Fibroblast of villous mesenchyme (primary cell): ENCODE results near the gene CDRT15. TPM values are rescaled to one million over a fixed set of nuclear protein-coding genes. Genes with fewer than 3 reads are reported as not detected.
"Not testable (repeated sequence)": the region's sequence is repeated elsewhere in the genome, so short reads cannot be mapped to it uniquely, and the experiment has no call there.

ENCODE experiments used
- DNase-seq: peaks from one replicate; pipeline ENCODE4 v3.0.0-alpha.2; 2010; ENCODE audit warnings: low read depth
- H3K4me3 ChIP-seq: 2 replicates; pipeline ENCODE4 v1.5.1; 2011; ENCODE audit warnings: low read depth, mild to moderate bottlenecking, low read length
- CTCF ChIP-seq: IDR thresholded peaks from 2 replicates; pipeline ENCODE4 v1.5.1; 2012; ENCODE audit warnings: low read depth, mild to moderate bottlenecking, low read length; ENCODE audit not compliant: insufficient read depth
- total RNA-seq: library from RNA; depleted of rRNA; stranded (reverse); fragments of >200 nt; gene quantifications from 2 replicates; pipeline ENCODE4 v1.2.3, GENCODE V29; 2012

CDRT15 gene
- not detected in 2 replicates for total RNA-seq

DNA sequence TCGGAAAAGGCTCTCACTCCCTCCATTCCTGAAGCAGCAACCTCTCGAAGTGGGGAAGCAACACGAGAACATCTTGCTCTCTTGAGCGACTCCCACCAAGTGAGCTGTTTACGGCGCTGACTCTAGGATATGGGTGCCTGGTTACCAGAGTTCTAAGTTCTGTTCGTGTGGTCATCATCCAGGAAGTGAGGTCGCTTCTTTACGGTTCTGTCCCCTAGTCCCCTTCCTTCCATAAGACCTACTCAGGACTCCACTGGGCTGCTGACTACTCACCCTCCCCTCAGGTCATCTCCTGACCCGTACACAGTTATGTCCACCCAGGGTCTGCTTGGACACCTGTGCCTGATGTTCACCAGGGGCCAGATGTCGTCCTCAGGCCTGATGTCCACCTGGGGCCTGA lies at the start of gene CDRT15:
Gene CDRT15 (minus strand): TSS at position 101 of the 400 bp plus-strand sequence. CDS start 29 bp downstream, at position 72.
- DNase-seq = not testable (repeated sequence)

DNA sequence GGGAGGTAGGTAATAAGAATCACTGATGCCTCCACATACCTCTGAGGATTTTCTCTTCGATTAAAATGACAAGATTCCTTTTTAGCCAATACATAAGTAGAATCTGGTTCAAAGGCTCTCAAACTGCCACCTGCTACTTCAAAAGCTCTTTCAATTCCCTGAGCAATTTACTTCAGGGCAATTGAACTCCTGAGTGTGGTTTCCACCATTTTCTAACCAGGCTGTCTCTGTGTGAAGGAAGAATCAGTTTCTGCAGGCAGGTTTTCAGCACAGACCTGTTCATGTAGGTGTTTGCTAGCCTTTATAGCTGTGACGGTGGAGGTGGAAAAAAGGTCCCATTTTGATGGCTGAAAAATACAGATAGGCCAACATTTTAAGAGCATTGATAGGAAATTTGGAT lies 46.1 kb upstream of the CDRT15 start:
- DNase-seq = no peak
- TF ChIP-seq CTCF = no peak
- H3K4me3 ChIP-seq = no peak overlapping the region

More for the DNA sequence above, at the start of gene CDRT15:
- H3K4me3 ChIP-seq = not testable (repeated sequence)

GRCh38 chr17:14281530-14281929 lies 44.9 kb upstream of the CDRT15 start:
- TF ChIP-seq CTCF = no peak
- no peak overlapping the region for H3K4me3 ChIP-seq

DNA sequence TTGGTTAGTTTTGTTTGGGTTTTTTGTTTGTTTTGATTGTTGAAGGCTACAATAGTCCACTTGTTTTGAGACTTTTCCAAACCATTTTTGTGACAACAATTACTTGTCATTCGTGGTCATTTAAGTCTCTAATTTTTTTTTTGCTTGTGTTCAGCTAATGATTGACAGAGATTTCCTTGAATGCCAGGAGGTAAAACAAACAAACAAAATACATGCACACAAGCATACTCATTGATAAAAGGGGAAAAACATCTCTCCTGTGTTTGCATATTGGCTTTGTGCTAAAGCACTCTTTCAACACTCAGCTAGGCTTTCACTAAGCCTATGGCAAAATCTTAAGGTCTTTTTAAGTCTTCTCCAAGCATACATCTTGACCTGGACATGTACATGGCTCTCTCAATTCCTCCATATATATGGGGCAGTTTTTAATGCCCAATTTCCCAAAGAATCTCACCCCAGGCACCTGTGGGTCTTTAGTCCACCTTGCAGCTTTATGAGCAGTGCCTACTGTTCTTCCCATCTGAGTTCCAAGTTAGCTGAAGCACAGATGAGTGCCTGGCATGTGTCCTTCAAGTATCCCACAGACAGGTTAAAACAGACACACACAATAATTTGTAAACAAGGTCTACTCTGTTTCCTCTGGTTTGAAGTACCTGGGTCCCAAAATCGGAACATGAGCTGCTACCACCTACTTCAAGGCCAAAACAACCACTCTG lies 40.0 kb upstream of the CDRT15 start:
- no peak for TF ChIP-seq CTCF
- DNase-seq = no peak
- H3K4me3 ChIP-seq = no peak overlapping the region

More at GRCh38 chr17:14281530-14281929, 44.9 kb upstream of the CDRT15 start:
- DNase-seq = no peak

- no peak for TF ChIP-seq CTCF
- DNase-seq = no peak
- no peak overlapping the region for H3K4me3 ChIP-seq
Measured at GRCh38 chr17:14270508-14270907, 33.8 kb upstream of the CDRT15 start.

GRCh38 chr17:14269473-14269872 lies 32.8 kb upstream of the CDRT15 start:
- H3K4me3 ChIP-seq = no peak overlapping the region
- DNase-seq = no peak
- TF ChIP-seq CTCF = no peak

DNA sequence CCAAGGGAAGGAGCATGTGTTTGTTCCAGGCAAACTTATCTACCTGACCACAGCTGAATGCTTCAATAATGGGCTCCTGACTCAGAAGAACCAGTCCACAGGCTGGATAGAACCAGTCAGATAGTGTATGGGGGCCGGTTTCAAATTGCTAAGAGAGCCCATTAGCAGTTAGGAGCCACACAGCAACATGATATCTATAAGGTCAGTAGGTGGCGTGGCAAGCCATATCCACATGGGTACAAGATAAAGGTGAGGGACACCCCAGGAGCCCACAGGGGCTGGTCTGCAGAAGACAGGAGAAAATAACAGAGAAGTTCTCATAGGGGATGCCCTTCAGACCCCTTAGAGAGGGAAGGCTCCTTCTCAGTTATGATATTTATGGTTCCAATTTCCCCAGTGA lies 31.6 kb upstream of the CDRT15 start:
- H3K4me3 ChIP-seq = no peak overlapping the region
- TF ChIP-seq CTCF = no peak
- no peak for DNase-seq
